ENCODE results near the gene TIFAB. TPM values are rescaled to one million over a fixed set of nuclear protein-coding genes. Genes with fewer than 3 reads are reported as not detected.

The TIFAB gene
- total RNA-seq, 4 donors from 2014 or later = not detected

DNA sequence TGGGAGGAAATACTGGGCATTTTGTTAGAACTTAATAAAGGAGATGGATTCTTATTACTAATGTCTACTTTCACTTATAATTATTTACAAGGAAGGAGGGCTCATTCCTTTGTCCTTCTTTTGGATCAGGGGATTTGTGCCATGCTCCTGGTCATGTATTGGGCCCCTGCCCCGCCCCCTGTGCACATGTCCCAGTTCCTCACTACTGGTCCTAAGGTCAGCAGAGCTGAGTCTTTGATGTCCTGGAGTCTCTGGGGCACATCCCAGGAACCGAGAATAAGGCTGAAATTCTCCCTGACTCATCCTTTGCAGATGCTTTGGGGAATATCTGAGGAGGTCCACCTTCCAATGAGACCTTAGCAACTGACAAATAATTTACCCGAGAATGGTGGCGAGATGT is 19.6 kb upstream of the TIFAB start:
- no peak overlapping the region for H3K4me3 ChIP-seq
- TF ChIP-seq, protein P1, sequence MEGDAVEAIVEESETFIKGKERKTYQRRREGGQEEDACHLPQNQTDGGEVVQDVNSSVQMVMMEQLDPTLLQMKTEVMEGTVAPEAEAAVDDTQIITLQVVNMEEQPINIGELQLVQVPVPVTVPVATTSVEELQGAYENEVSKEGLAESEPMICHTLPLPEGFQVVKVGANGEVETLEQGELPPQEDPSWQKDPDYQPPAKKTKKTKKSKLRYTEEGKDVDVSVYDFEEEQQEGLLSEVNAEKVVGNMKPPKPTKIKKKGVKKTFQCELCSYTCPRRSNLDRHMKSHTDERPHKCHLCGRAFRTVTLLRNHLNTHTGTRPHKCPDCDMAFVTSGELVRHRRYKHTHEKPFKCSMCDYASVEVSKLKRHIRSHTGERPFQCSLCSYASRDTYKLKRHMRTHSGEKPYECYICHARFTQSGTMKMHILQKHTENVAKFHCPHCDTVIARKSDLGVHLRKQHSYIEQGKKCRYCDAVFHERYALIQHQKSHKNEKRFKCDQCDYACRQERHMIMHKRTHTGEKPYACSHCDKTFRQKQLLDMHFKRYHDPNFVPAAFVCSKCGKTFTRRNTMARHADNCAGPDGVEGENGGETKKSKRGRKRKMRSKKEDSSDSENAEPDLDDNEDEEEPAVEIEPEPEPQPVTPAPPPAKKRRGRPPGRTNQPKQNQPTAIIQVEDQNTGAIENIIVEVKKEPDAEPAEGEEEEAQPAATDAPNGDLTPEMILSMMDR (IDR thresholded peaks at IDR 0.05) = no peak
- no peak for TF ChIP-seq POLR2AphosphoS5 (IDR thresholded peaks at IDR 0.05)
- TF ChIP-seq EP300 (IDR thresholded peaks at IDR 0.05) = no peak
- TF ChIP-seq POLR2A (IDR thresholded peaks at IDR 0.05; ENCODE audit: low read depth) = no peak
- H3K9me3 ChIP-seq = no peaks in the 10 kb centered on the region
- WGBS = 73% methylated on average over 3 of the region's 4 CpGs
- peaks cover 0 to 3% (median 2%) of the 10 kb centered on the region in 4 donors for H3K4me1 ChIP-seq
- peaks cover 0 to 57% (median 0%) of the 10 kb centered on the region in 4 donors for H3K27me3 ChIP-seq
- DNase-seq (ENCODE audit: extremely low spot score) = no peak
- H3K36me3 ChIP-seq = no peaks in the 10 kb centered on the region
- intact Hi-C loops (cut with DNase I) = no loop called here
- H3K27ac ChIP-seq (replicated peaks in 1 of 4) = no peak overlapping the region

- no peak overlapping the region for H3K4me3 ChIP-seq
- no peaks in the 10 kb centered on the region for H3K36me3 ChIP-seq
- H3K4me1 ChIP-seq = peaks cover 0 to 13% (median 11%) of the 10 kb centered on the region in 4 donors
- H3K9me3 ChIP-seq = no peaks in the 10 kb centered on the region
- intact Hi-C loops (cut with DNase I) = loop anchor here (10.0 kb wide), 1 partner anchor 355 kb away; no protein-coding TSS in a partner anchor
- DNase-seq (ENCODE audit: extremely low spot score) = no peak
- WGBS = 81% methylated on average over 5 of the region's 5 CpGs
- no peak overlapping the region for H3K27ac ChIP-seq (replicated peaks in 1 of 4)
- TF ChIP-seq, protein P1 (IDR thresholded peaks at IDR 0.05) = no peak
- no peak for TF ChIP-seq POLR2AphosphoS5 (IDR thresholded peaks at IDR 0.05)
- no peak for TF ChIP-seq EP300 (IDR thresholded peaks at IDR 0.05)
- TF ChIP-seq POLR2A (IDR thresholded peaks at IDR 0.05; ENCODE audit: low read depth) = no peak
- peaks cover 0 to 60% (median 0%) of the 10 kb centered on the region in 4 donors for H3K27me3 ChIP-seq
Measured at GRCh38 chr5:135469911-135470310, 17.8 kb upstream of the TIFAB start.

GRCh38 chr5:135468541-135468940 is 16.4 kb upstream of the TIFAB start:
- intact Hi-C loops (cut with DNase I) = loop anchor here (10.0 kb wide), 1 partner anchor 356 kb away; no protein-coding TSS in a partner anchor
- DNase-seq (ENCODE audit: extremely low spot score) = no peak
- Histone ChIP-seq H3K27ac (replicated peaks in 1 of 4) (no peak overlapping the region), H3K4me3 (no peak overlapping the region), H3K9me3 (no peaks in the 10 kb centered on the region), H3K4me1 (peaks cover 0 to 13% (median 11%) of the 10 kb centered on the region in 4 donors), H3K36me3 (no peaks in the 10 kb centered on the region), H3K27me3 (peaks cover 0 to 60% (median 0%) of the 10 kb centered on the region in 4 donors)
- WGBS = 90% methylated on average over 2 of the region's 2 CpGs
- TF ChIP-seq POLR2A (IDR thresholded peaks at IDR 0.05; ENCODE audit: low read depth) = no peak
- TF ChIP-seq, protein P1 (IDR thresholded peaks at IDR 0.05) = no peak
- no peak for TF ChIP-seq EP300 (IDR thresholded peaks at IDR 0.05)
- no peak for TF ChIP-seq POLR2AphosphoS5 (IDR thresholded peaks at IDR 0.05)

GRCh38 chr5:135467871-135468485 is 15.8 kb upstream of the TIFAB start:
- no peaks in the 10 kb centered on the region for H3K36me3 ChIP-seq
- H3K27ac ChIP-seq (replicated peaks in 1 of 4) = no peak overlapping the region
- WGBS = 97% methylated on average over 3 of the region's 4 CpGs
- DNase-seq (ENCODE audit: extremely low spot score) = no peak
- intact Hi-C loops (cut with DNase I) = loop anchor here (10.0 kb wide), 1 partner anchor 357 kb away; no protein-coding TSS in a partner anchor
- no peak overlapping the region for H3K4me3 ChIP-seq
- peaks cover 0 to 13% (median 11%) of the 10 kb centered on the region in 4 donors for H3K4me1 ChIP-seq
- TF ChIP-seq, protein P1 (IDR thresholded peaks at IDR 0.05) = no peak
- no peak for TF ChIP-seq POLR2AphosphoS5 (IDR thresholded peaks at IDR 0.05)
- TF ChIP-seq EP300 (IDR thresholded peaks at IDR 0.05) = no peak
- TF ChIP-seq POLR2A (IDR thresholded peaks at IDR 0.05; ENCODE audit: low read depth) = no peak
- peaks cover 0 to 60% (median 0%) of the 10 kb centered on the region in 4 donors for H3K27me3 ChIP-seq
- no peaks in the 10 kb centered on the region for H3K9me3 ChIP-seq

All from esophagus muscularis mucosa (tissue), 4 donors.